ENCODE results near the gene IPO5.

GRCh38 chr13:97921176-97921816, 32.2 kb upstream of the IPO5 start:
- TF ChIP-seq, protein P1, sequence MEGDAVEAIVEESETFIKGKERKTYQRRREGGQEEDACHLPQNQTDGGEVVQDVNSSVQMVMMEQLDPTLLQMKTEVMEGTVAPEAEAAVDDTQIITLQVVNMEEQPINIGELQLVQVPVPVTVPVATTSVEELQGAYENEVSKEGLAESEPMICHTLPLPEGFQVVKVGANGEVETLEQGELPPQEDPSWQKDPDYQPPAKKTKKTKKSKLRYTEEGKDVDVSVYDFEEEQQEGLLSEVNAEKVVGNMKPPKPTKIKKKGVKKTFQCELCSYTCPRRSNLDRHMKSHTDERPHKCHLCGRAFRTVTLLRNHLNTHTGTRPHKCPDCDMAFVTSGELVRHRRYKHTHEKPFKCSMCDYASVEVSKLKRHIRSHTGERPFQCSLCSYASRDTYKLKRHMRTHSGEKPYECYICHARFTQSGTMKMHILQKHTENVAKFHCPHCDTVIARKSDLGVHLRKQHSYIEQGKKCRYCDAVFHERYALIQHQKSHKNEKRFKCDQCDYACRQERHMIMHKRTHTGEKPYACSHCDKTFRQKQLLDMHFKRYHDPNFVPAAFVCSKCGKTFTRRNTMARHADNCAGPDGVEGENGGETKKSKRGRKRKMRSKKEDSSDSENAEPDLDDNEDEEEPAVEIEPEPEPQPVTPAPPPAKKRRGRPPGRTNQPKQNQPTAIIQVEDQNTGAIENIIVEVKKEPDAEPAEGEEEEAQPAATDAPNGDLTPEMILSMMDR (conservative IDR thresholded peaks at IDR 0.05; ENCODE audit: low read depth, low read length): no peak
- no peak for TF ChIP-seq POLR2A (IDR thresholded peaks at IDR 0.05; ENCODE audit: low read depth, low read length)
- no peak for TF ChIP-seq MAZ (IDR thresholded peaks at IDR 0.05; ENCODE audit: borderline replicate concordance, low read depth, low read length)
- no peak for TF ChIP-seq CEBPB (IDR thresholded peaks at IDR 0.05; ENCODE audit: low read depth, low read length)
- TF ChIP-seq FOS (IDR thresholded peaks at IDR 0.05; ENCODE audit: low read depth, low read length): no peak
- TF ChIP-seq RAD21 (IDR thresholded peaks at IDR 0.05; ENCODE audit: low read length): no peak
- TF ChIP-seq, protein P2, sequence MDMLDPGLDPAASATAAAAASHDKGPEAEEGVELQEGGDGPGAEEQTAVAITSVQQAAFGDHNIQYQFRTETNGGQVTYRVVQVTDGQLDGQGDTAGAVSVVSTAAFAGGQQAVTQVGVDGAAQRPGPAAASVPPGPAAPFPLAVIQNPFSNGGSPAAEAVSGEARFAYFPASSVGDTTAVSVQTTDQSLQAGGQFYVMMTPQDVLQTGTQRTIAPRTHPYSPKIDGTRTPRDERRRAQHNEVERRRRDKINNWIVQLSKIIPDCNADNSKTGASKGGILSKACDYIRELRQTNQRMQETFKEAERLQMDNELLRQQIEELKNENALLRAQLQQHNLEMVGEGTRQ (IDR thresholded peaks at IDR 0.05; ENCODE audit: low read depth, low read length): no peak
- TF ChIP-seq SMC3 (IDR thresholded peaks at IDR 0.05; ENCODE audit: low read depth, low read length): no peak
- TF ChIP-seq NFE2L2 (IDR thresholded peaks at IDR 0.05; ENCODE audit: low read depth, low read length): no peak
- no peak for TF ChIP-seq MAFK (IDR thresholded peaks at IDR 0.05; ENCODE audit: low read depth, low read length)
- TF ChIP-seq BHLHE40 (IDR thresholded peaks at IDR 0.05; ENCODE audit: low read depth, low read length): no peak

All from IMR-90 (cell line).